ENCODE results near the gene RNF157. TPM values are rescaled to one million over a fixed set of nuclear protein-coding genes. Genes with fewer than 3 reads are reported as not detected.

Gene RNF157
- total RNA-seq, 1 donor from 2014 or later: 3.1 TPM

DNA sequence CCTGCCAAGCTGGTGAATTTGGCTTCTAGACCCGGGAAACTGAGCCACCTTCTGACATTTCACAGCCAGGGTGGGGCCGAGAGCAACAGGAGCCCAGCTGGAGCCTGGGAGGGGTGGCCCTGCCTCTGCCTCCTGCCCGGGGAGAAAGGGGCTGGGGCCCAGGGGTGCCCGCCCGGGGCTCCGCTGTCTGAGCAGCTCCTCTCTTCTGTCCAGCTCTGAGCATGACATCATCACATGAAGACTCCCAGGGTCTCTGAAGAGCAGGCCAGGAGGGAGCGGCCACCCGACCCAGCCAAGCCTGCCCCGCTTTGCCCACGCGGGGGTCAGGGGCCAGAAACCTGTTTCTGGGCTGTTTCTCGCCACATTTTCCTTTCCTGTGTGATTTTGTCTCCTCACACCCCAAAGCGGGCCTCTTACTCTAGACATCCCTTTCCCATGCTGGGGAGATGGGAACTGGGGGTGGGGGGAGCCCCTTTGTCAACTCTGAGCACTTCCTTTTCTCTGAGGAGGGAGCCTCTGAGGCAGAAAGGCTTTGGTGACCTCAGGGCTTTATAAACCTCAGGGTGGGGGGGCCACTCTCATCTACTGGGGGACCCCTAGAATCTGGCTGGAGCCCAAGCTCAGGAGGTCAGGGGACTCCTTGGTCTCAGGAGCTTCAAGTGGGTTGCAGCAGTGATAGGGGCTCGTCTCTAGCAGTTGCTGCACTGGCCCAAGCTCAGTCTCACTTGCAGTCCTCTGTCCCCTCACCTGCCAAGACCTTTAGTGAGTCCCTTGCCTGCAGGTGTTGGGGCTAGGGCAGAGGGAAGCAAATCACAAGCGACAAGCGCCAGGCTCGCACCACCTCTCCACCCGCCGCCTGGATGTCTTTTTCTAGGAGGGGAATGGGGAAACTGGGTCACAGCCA, 32.5 kb upstream of the RNF157 start:
- H3K4me3 Mint-ChIP-seq: peak overlapping the region; percentile 70
- intact Hi-C loops (cut with micrococcal nuclease): loop anchor here (1.0 to 10.0 kb wide), 6 partner anchors 8 to 415 kb away; partner anchors contain the start of genes FOXJ1, MRPL38 and WBP2
- peak overlapping the region; percentile 94 for H3K27ac Mint-ChIP-seq
- peaks cover 23% of the 10 kb centered on the region for H3K36me3 Mint-ChIP-seq (ENCODE audit: low read depth)
- ChIA-PET CTCF (interaction anchor here (1.3 to 3.8 kb wide), 6 partner anchors 8 to 151 kb away, joined by 3 to 22 read pairs (median 6); partner anchors contain the start of gene FOXJ1), POLR2A (interaction anchor here (0.6 to 17.7 kb wide), 30 partner anchors 9 to 1685 kb away, joined by 3 to 481 read pairs (median 4); partner anchors contain the start of genes EXOC7, FOXJ1, RNF157 and SRP68)
- no peaks in the 10 kb centered on the region for H3K9me3 Mint-ChIP-seq
- ATAC-seq (ENCODE audit: low read depth) (no peak), DNase-seq (no peak)
- H3K4me1 Mint-ChIP-seq: peaks cover 94% of the 10 kb centered on the region
- no peaks in the 10 kb centered on the region for H3K27me3 Mint-ChIP-seq
- TF ChIP-seq, protein P1, sequence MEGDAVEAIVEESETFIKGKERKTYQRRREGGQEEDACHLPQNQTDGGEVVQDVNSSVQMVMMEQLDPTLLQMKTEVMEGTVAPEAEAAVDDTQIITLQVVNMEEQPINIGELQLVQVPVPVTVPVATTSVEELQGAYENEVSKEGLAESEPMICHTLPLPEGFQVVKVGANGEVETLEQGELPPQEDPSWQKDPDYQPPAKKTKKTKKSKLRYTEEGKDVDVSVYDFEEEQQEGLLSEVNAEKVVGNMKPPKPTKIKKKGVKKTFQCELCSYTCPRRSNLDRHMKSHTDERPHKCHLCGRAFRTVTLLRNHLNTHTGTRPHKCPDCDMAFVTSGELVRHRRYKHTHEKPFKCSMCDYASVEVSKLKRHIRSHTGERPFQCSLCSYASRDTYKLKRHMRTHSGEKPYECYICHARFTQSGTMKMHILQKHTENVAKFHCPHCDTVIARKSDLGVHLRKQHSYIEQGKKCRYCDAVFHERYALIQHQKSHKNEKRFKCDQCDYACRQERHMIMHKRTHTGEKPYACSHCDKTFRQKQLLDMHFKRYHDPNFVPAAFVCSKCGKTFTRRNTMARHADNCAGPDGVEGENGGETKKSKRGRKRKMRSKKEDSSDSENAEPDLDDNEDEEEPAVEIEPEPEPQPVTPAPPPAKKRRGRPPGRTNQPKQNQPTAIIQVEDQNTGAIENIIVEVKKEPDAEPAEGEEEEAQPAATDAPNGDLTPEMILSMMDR (IDR thresholded peaks at IDR 0.05): no peak

DNA sequence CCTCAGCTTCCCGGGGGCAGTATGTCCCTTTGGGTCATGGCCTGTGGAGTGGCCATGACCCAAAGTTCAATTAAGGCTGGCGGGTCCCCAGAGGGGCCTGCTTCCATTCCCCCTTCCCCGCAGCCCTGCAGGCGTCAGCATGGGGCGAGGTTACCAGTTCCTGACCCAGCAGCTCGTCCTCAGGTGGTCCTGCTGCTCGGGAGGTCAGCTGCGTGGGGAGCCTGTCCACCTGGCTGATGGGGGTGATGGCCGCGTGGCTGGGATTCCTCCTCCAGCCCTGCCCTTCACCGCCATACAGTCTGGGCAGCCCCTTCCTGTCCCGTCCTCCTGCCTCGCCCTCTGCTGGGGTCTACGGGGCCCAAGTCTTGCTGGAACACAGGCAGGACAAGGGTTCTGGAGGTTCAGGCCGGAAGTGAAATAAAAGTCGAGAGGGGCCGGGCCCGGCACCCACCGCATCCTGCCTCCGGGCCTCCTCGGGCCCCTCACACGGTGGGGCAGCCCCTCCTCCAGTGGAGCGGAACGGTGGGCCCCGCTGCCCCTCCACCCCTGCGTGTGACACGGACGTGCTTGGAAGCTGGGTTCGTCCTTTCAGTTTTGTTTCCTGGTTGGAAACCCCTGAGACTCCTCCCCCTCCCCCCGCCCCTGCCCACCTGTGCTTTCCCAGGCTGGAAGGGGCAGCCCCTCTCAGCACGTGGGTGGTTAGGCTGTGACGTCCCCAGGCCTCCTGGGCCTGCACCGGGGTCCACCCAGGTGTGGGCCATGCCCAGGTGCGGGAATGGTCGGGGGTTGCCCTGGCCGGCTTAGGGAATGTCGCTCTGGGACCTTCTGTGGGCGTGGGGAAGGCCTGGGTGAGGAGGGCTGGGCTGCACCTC, 31.6 kb upstream of the RNF157 start:
- ATAC-seq (ENCODE audit: low read depth) (peak; percentile 64), DNase-seq (peak; percentile 86)
- intact Hi-C loops (cut with micrococcal nuclease): loop anchor here (1.0 to 10.0 kb wide), 6 partner anchors 8 to 415 kb away; partner anchors contain the start of genes FOXJ1, MRPL38 and WBP2
- peak overlapping the region; percentile 94 for H3K27ac Mint-ChIP-seq
- CTCF ChIA-PET: interaction anchor here (1.3 to 2.5 kb wide), 7 partner anchors 7 to 151 kb away, joined by 3 to 8 read pairs (median 5); partner anchors contain the start of gene FOXJ1
- TF ChIP-seq, protein P1 (IDR thresholded peaks at IDR 0.05): no peak
- H3K9me3 Mint-ChIP-seq: no peaks in the 10 kb centered on the region
- peak overlapping the region; percentile 70 for H3K4me3 Mint-ChIP-seq
- H3K36me3 Mint-ChIP-seq (ENCODE audit: low read depth): peaks cover 29% of the 10 kb centered on the region
- POLR2A ChIA-PET: interaction anchor here (0.5 to 17.7 kb wide), 37 partner anchors 8 to 1686 kb away, joined by 3 to 481 read pairs (median 4); partner anchors contain the start of genes EXOC7, FOXJ1, RNF157 and SRP68
- peaks cover 94% of the 10 kb centered on the region for H3K4me1 Mint-ChIP-seq
- no peaks in the 10 kb centered on the region for H3K27me3 Mint-ChIP-seq

DNA sequence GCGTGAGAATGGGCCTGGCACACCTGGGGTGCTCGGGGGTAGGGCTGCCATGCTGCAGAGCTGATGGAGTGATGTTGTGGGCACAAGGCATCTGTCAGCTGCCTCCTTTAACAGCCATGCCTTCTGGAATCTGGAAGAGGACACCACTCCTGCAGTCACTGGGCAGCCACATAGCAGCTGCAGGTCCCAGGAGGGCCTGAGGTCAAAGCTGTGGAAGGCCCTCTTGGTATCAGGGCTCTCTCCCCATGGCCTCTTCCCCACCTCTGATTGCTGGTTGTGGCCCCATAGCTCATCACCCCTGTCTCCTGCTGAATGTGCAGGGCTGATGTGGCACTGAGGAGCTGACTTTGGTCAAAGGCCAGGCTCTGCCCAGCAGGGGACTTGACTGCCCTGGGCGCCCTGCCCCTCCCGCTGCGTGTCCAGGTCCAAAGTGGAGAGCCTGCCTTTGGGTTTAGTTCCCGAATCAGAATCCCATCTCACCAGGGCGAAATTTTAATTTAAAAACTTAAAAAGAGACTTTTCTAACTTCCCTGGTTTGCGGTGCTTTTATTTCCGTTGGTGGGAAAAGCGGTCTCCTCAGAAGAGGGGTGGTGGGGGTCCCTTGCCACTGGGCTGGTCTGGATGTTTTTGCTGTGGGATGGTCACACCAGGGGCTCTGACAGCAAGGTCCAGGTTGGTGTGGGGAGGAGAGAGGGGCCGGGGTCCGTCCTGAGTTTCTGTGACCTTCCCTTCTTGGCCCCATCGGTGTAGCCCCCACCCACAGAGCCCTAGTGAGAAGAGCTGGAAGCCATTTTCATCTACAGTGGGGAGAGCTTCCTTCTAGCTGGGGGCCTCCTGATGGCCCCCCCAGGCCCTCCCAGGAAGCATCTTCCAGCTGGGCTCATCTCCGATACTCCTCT, 30.7 kb upstream of the RNF157 start:
- POLR2A ChIA-PET: interaction anchor here (0.6 to 17.7 kb wide), 26 partner anchors 7 to 1687 kb away, joined by 3 to 481 read pairs (median 4); partner anchors contain the start of genes EXOC7, FOXJ1, RHBDF2 and RNF157
- TF ChIP-seq, protein P1 (IDR thresholded peaks at IDR 0.05): no peak
- Mint-ChIP-seq H3K27me3 (no peaks in the 10 kb centered on the region), H3K4me3 (peak overlapping the region; percentile 70), H3K27ac (peak overlapping the region; percentile 94), H3K9me3 (no peaks in the 10 kb centered on the region), H3K36me3 (ENCODE audit: low read depth) (peaks cover 36% of the 10 kb centered on the region), H3K4me1 (peaks cover 91% of the 10 kb centered on the region)
- CTCF ChIA-PET: interaction anchor here (0.7 to 1.4 kb wide), 5 partner anchors 8 to 150 kb away, joined by 3 to 7 read pairs (median 5); no protein-coding TSS in a partner anchor
- no peak for DNase-seq
- ATAC-seq (ENCODE audit: low read depth): no peak
- intact Hi-C loops (cut with micrococcal nuclease): loop anchor here (5.0 to 10.0 kb wide), 3 partner anchors 34 to 414 kb away; partner anchors contain the start of genes MRPL38 and WBP2

DNA sequence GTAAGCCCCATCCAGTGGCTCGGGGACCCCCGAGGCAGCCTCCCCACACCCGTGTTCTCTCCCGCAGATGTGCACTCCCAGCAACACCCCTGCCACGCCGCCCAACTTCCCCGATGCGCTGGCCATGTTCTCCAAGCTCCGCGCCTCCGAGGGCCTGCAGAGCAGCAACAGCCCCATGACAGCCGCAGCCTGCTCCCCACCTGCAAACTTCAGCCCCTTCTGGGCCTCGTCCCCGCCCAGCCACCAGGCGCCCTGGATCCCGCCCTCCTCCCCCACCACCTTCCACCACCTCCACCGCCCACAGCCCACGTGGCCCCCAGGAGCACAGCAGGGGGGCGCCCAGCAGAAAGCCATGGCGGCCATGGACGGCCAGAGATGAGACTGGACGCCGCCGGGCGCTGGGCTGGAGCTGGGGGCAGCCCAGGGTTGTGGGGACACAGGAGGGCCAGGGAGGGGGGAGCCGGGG, 29.9 kb upstream of the RNF157 start:
- intact Hi-C loops (cut with micrococcal nuclease): loop anchor here (5.0 to 10.0 kb wide), 3 partner anchors 33 to 413 kb away; partner anchors contain the start of genes MRPL38 and WBP2
- peak overlapping the region; percentile 83 for H3K4me3 Mint-ChIP-seq
- TF ChIP-seq, protein P1 (IDR thresholded peaks at IDR 0.05): no peak
- H3K9me3 Mint-ChIP-seq: no peaks in the 10 kb centered on the region
- ATAC-seq (ENCODE audit: low read depth) (no peak), DNase-seq (no peak)
- ChIA-PET POLR2A (interaction anchor here (0.6 to 17.7 kb wide), 15 partner anchors 4 to 612 kb away, joined by 3 to 481 read pairs (median 17); partner anchors contain the start of genes FOXJ1, RHBDF2, RNF157 and SRP68), CTCF (interaction anchor here (0.7 to 1.4 kb wide), 3 partner anchors 10 to 149 kb away, joined by 3 to 7 read pairs (median 3); no protein-coding TSS in a partner anchor)
- H3K4me1 Mint-ChIP-seq: peaks cover 82% of the 10 kb centered on the region
- peaks cover 37% of the 10 kb centered on the region for H3K36me3 Mint-ChIP-seq (ENCODE audit: low read depth)
- H3K27me3 Mint-ChIP-seq: no peaks in the 10 kb centered on the region
- H3K27ac Mint-ChIP-seq: peak overlapping the region; percentile 95

All from activated B cell treated with CpG ODN at 0.5 μM for 24 hours (primary cell).